SK-N-SH (cell line): ENCODE data around the gene GCH1. TPM values are rescaled to one million over a fixed set of nuclear protein-coding genes. Genes with fewer than 3 reads are reported as not detected.

Experiments used
- CTCF ChIA-PET: fragments of 300-600, 350-600 bp; formaldehyde crosslinking; extraction: SDS; loops from one replicate; lab custom pipeline; 2021; lab: Yijun Ruan, JAX
- POLR2A ChIA-PET: fragments of 350-600 bp; sonication (Branson Sonifier 250); formaldehyde crosslinking; extraction: SDS; loops from one replicate; lab custom pipeline; 2020; ENCODE audit warnings: antibody characterized with exemption, inconsistent platforms; lab: Yijun Ruan, JAX
- DNase-seq: peaks from one replicate; pipeline ENCODE4 v3.0.0; 2012
- H2AFZ ChIP-seq: fragments of 200-600 bp; sonication (generic); 2 replicates; pipeline ENCODE4 v1.8.1; 2016; ENCODE audit warnings: antibody characterized with exemption, mild to moderate bottlenecking, low read depth
- H3F3A ChIP-seq: fragments of 200-600 bp; sonication (generic); replicated peaks from 2 replicates; pipeline ENCODE3; 2016; ENCODE audit warnings: antibody characterized with exemption, mild to moderate bottlenecking; ENCODE audit not compliant: insufficient read depth
- H3K27ac ChIP-seq, 2 experiments: fragments of 200-500 bp in 1 of 2; fragments of 200-600 bp in 1 of 2; sonication (Bioruptor generic) in 1 of 2; sonication (generic), shearing (Covaris generic) in 1 of 2; 2 replicates each; pipeline versions ENCODE4 v1.5.1 to v1.6.1; 2014 to 2016; ENCODE audit warnings: low read depth in 2 of 2, inconsistent platforms in 1 of 2, low read length in 1 of 2, mild to moderate bottlenecking in 1 of 2, mixed read lengths in 1 of 2
- H3K27me3 ChIP-seq: fragments of 200-600 bp; sonication (generic), shearing (Covaris generic); 2 replicates; pipeline ENCODE4 v1.6.1; 2016; ENCODE audit warnings: mixed run types; ENCODE audit not compliant: insufficient read depth
- H3K36me3 ChIP-seq, 2 experiments: fragments of 200-500 bp in 1 of 2; fragments of 200-600 bp in 1 of 2; sonication (Bioruptor generic) in 1 of 2; sonication (generic) in 1 of 2; replicated peaks in 1 of 2; 2 replicates each; pipeline versions ENCODE3 to v1.5.1; 2014 to 2016; ENCODE audit warnings: low read length in 1 of 2, mild to moderate bottlenecking in 1 of 2; ENCODE audit not compliant: insufficient read depth in 2 of 2, control insufficient read depth in 1 of 2
- H3K4me1 ChIP-seq, 2 experiments: fragments of 200-500 bp in 1 of 2; fragments of 200-600 bp in 1 of 2; sonication (Bioruptor generic) in 1 of 2; sonication (generic), shearing (Covaris generic) in 1 of 2; 2 replicates each; pipeline versions ENCODE4 v1.5.1 to v1.6.1; 2014 to 2016; ENCODE audit warnings: low read depth in 1 of 2, low read length in 1 of 2, mixed run types in 1 of 2; ENCODE audit not compliant: insufficient read depth in 2 of 2, control insufficient read depth in 1 of 2
- H3K4me2 ChIP-seq: fragments of 200-600 bp; sonication (generic), shearing (Covaris generic); 2 replicates; pipeline ENCODE4 v1.6.1; 2017; ENCODE audit warnings: mixed run types
- H3K4me3 ChIP-seq, 2 experiments: fragments of 200-500 bp in 1 of 2; fragments of 200-600 bp in 1 of 2; sonication (Bioruptor generic) in 1 of 2; sonication (generic), shearing (Covaris generic) in 1 of 2; 2 replicates each; pipeline versions ENCODE4 v1.5.1 to v1.8.1; 2014 to 2016; ENCODE audit warnings: low read depth in 2 of 2, inconsistent platforms in 1 of 2, low read length in 1 of 2, mild to moderate bottlenecking in 1 of 2, mixed read lengths in 1 of 2, moderate library complexity in 1 of 2
- H3K79me2 ChIP-seq: fragments of 200-600 bp; sonication (generic); 2 replicates; pipeline ENCODE4 v1.8.1; 2017; ENCODE audit warnings: mild to moderate bottlenecking; ENCODE audit not compliant: insufficient read depth
- H3K9ac ChIP-seq: fragments of 200-600 bp; sonication (generic); 2 replicates; pipeline ENCODE4 v1.6.1; 2017; ENCODE audit warnings: mixed run types
- H3K9me2 ChIP-seq: fragments of 200-600 bp; sonication (generic); 2 replicates; pipeline ENCODE4 v1.6.1; 2017; ENCODE audit warnings: mixed run types
- H3K9me3 ChIP-seq: fragments of 200-600 bp; sonication (generic); 2 replicates; pipeline ENCODE4 v1.6.1; 2017; ENCODE audit warnings: mixed run types, mild to moderate bottlenecking, moderate library complexity
- H4K20me1 ChIP-seq: fragments of 200-600 bp; sonication (generic); 2 replicates; pipeline ENCODE4 v1.6.1; 2017; ENCODE audit warnings: mild to moderate bottlenecking, mixed run types; ENCODE audit not compliant: insufficient read depth
- CHD2 ChIP-seq: fragments of 150-350 bp; IDR thresholded peaks from 2 replicates; pipeline ENCODE4 v1.6.1; 2018; ENCODE audit warnings: low read length; ENCODE audit not compliant: partially characterized antibody
- CTCF ChIP-seq: fragments of 200-600 bp; sonication (generic); IDR thresholded peaks from 2 replicates; pipeline ENCODE4 v1.6.1; 2017; ENCODE audit warnings: antibody characterized with exemption, mild to moderate bottlenecking, moderate library complexity
- ELF1 ChIP-seq: IDR thresholded peaks from 2 replicates; pipeline ENCODE4 v1.4.0; 2012
- EP300 ChIP-seq, 2 experiments: IDR thresholded peaks; 2 replicates each; pipeline versions ENCODE4 v1.4.0 to v1.6.1; 2012; ENCODE audit warnings: borderline replicate concordance in 1 of 2, low read depth in 1 of 2, low read length in 1 of 2
- FOSL2 ChIP-seq: IDR thresholded peaks from 2 replicates; pipeline ENCODE4 v1.4.0; 2012; ENCODE audit warnings: low read depth, mild to moderate bottlenecking, moderate library complexity, borderline replicate concordance
- FOXJ3 ChIP-seq: sonication (generic); formaldehyde crosslinking; IDR thresholded peaks from 2 replicates; pipeline ENCODE4 v1.5.1; 2020; ENCODE audit warnings: mild to moderate bottlenecking, missing genetic modification reagents
- FOXM1 ChIP-seq: IDR thresholded peaks from 2 replicates; pipeline ENCODE4 v1.4.0; 2012; ENCODE audit warnings: low read depth, mild to moderate bottlenecking
- GABPA ChIP-seq: IDR thresholded peaks from 2 replicates; pipeline ENCODE4 v1.4.0; 2012; ENCODE audit warnings: low read depth, mild to moderate bottlenecking
- GATA2 ChIP-seq: sonication (generic); formaldehyde crosslinking; IDR thresholded peaks from 2 replicates; pipeline ENCODE4 v1.5.0; 2020; ENCODE audit warnings: mild to moderate bottlenecking, missing genetic modification reagents
- JUND ChIP-seq: IDR thresholded peaks from 2 replicates; pipeline ENCODE4 v1.4.0; 2012
- MAX ChIP-seq: IDR thresholded peaks from 2 replicates; pipeline ENCODE4 v1.4.0; 2012; ENCODE audit warnings: low read depth
- MEF2A ChIP-seq: IDR thresholded peaks from 2 replicates; pipeline ENCODE4 v1.4.0; 2012; ENCODE audit warnings: low read depth, borderline replicate concordance
- MXI1 ChIP-seq: IDR thresholded peaks from 2 replicates; pipeline ENCODE4 v1.6.1; 2012; ENCODE audit warnings: mild to moderate bottlenecking, low read depth, low read length, improper control_type of control experiment
- NFIC ChIP-seq: IDR thresholded peaks from 2 replicates; pipeline ENCODE4 v1.4.0; 2012; ENCODE audit warnings: borderline replicate concordance
- PBX3 ChIP-seq: IDR thresholded peaks from 2 replicates; pipeline ENCODE4; 2012
- RAD21 ChIP-seq: IDR thresholded peaks from 2 replicates; pipeline ENCODE4 v1.6.1; 2012; ENCODE audit warnings: mild to moderate bottlenecking, low read length
- RCOR1 ChIP-seq: fragments of 150-350 bp; IDR thresholded peaks from 2 replicates; pipeline ENCODE4 v1.6.1; 2017; ENCODE audit warnings: antibody characterized with exemption, low read length
- RFX5 ChIP-seq: IDR thresholded peaks from 2 replicates; pipeline ENCODE4 v1.6.1; 2012; ENCODE audit warnings: mild to moderate bottlenecking, improper control_type of control experiment, low read length
- SIN3A ChIP-seq: IDR thresholded peaks from 2 replicates; pipeline ENCODE4 v1.6.1; 2012; ENCODE audit warnings: low read depth, mild to moderate bottlenecking, low read length, moderate library complexity, borderline replicate concordance
- SMC3 ChIP-seq: IDR thresholded peaks from 2 replicates; pipeline ENCODE4 v1.6.1; 2012; ENCODE audit warnings: low read depth, low read length, improper control_type of control experiment
- USF1 ChIP-seq: IDR thresholded peaks from 2 replicates; pipeline ENCODE4 v1.4.0; 2012; ENCODE audit warnings: low read depth, borderline replicate concordance
- USF2 ChIP-seq: fragments of 150-350 bp; IDR thresholded peaks from 2 replicates; pipeline ENCODE4 v1.6.1; 2017; ENCODE audit warnings: antibody characterized with exemption, low read length, low read depth, borderline replicate concordance
- YY1 ChIP-seq: IDR thresholded peaks from 2 replicates; pipeline ENCODE4 v1.4.0; 2012; ENCODE audit warnings: low read depth, mild to moderate bottlenecking
- ZBTB33 ChIP-seq: IDR thresholded peaks from 2 replicates; pipeline ENCODE4 v1.4.0; 2012; ENCODE audit warnings: low read depth, borderline replicate concordance
- WGBS: methylation state at CpG from one replicate; pipeline ENCODE4 v1.1.6; 2017; ENCODE audit warnings: low lambda C conversion rate; 5-methylcytosine and 5-hydroxymethylcytosine counted together
- polyA plus RNA-seq, 3 experiments: library from polyadenylated mRNA; depleted of rRNA; stranded (reverse); fragments of >200 nt; gene quantifications; 2 replicates each; pipeline ENCODE4 v1.2.3, GENCODE V29; 2012

Gene GCH1
- polyA plus RNA-seq, 1 of the 3 experiments (the other 2 are of a cell fraction), result 2.2 TPM

- H3K9me3 ChIP-seq, result no peaks in the 10 kb centered on the region
- H3F3A ChIP-seq, result no peaks in the 10 kb centered on the region
- ChIA-PET POLR2A (no interaction called here), CTCF (interaction anchor here (0.7 to 2.0 kb wide), 8 partner anchors 10 to 108 kb away, joined by 3 to 5 read pairs (median 3); partner anchors contain the start of gene GCH1)
- no peaks in the 10 kb centered on the region for H3K36me3 ChIP-seq
- no peak overlapping the region for H3K4me2 ChIP-seq
- peak; percentile 51 for DNase-seq
- H3K27me3 ChIP-seq, result no peaks in the 10 kb centered on the region
- no peak overlapping the region; a peak in 1 of 4 replicates for H3K4me3 ChIP-seq
- no peaks in the 10 kb centered on the region for H3K79me2 ChIP-seq
- 67% methylated on average over 3 of the region's 3 CpGs for WGBS
- no peak overlapping the region for H3K9ac ChIP-seq
- H3K27ac ChIP-seq, result peak overlapping the region in 1 of 2 experiments; percentile 39; a peak in 1 of 4 replicates
- no peak overlapping the region for H2AFZ ChIP-seq
- no peaks in the 10 kb centered on the region for H3K9me2 ChIP-seq
- peaks cover 0 to 22% of the 10 kb centered on the region in 2 experiments; a peak in 2 of 4 replicates for H3K4me1 ChIP-seq
- no peaks in the 10 kb centered on the region for H4K20me1 ChIP-seq
- TF ChIP-seq USF2 (no peak), FOXJ3 (CRISPR knock-in tag) (no peak), MAX (no peak), EP300 (IDR thresholded peaks at IDR 0.05; ENCODE audit: borderline replicate concordance in 1 of 2, low read depth in 1 of 2, low read length in 1 of 2) (no peak), PBX3 (no peak), MEF2A (no peak), RFX5 (no peak), FOXM1 (no peak), ZBTB33 (no peak), FOSL2 (no peak), RAD21 (peak; percentile 60), CTCF (peak; percentile 85), JUND (no peak), NFIC (no peak), CHD2 (no peak), MXI1 (no peak), SMC3 (peak; percentile 51), SIN3A (no peak), RCOR1 (no peak), GABPA (no peak), USF1 (no peak), ELF1 (no peak), YY1 (no peak), GATA2 (no peak)
These were observed 9.4 kb downstream of the GCH1 start for GRCh38 chr14:54893151-54893760.
